HepG2 (cell line): ENCODE measurements around the gene ECD. TPM values are rescaled to one million over a fixed set of nuclear protein-coding genes. Genes with fewer than 3 reads are reported as not detected.

ENCODE experiments used
- ATAC-seq: fragments of 200-7000 bp; cut with Tn5 transposase; 3 replicates; pipeline ENCODE4 v1.9.1; 2020; ENCODE audit warnings: mild to moderate bottlenecking, moderate library complexity
- BruUV-seq: library from RNA; stranded (reverse); fragments of 400-500 nt; replicated peaks from 2 replicates; lab custom pipeline; 2021; lab: Mats Ljungman, UMichigan
- CTCF ChIA-PET: fragments of 300-600 bp; formaldehyde crosslinking; extraction: SDS; loops from one replicate; lab custom pipeline; 2021; ENCODE audit warnings: low total read pairs, inconsistent platforms, low intra/inter-chr PET ratio; lab: Yijun Ruan, JAX
- POLR2A ChIA-PET: fragments of 350-600 bp; sonication (Branson Sonifier 250); formaldehyde crosslinking; loops from one replicate; lab custom pipeline; 2020; ENCODE audit warnings: antibody characterized with exemption, inconsistent platforms; lab: Yijun Ruan, JAX
- DNase-seq: peaks from one replicate; pipeline ENCODE4 v3.0.0-alpha.2; 2015; ENCODE audit warnings: low spot score
- FAIRE-seq: peaks from 3 replicates; lab custom pipeline; 2011; peaks lifted over from hg19 to GRCh38; lab: Jason Lieb, UNC
- H2AFZ ChIP-seq: one replicate; pipeline ENCODE4 v1.6.1; 2011; ENCODE audit warnings: low read length, inconsistent platforms
- H3K27ac ChIP-seq: fragments of 300-600 bp; 3 replicates; pipeline ENCODE4 v1.8.0; 2011; ENCODE audit warnings: mixed run types, mild to moderate bottlenecking, mixed read lengths, low read length, inconsistent platforms; ENCODE audit not compliant: insufficient read depth; ENCODE audit errors: extremely low read length
- H3K27me3 ChIP-seq, 2 experiments: fragments of 200-600 bp in 1 of 2; 2 replicates in 1 of 2; 3 replicates in 1 of 2; pipeline versions ENCODE4 v1.6.0 to v1.8.0; 2011; ENCODE audit warnings: low read length in 2 of 2, mild to moderate bottlenecking in 2 of 2, moderate library complexity in 2 of 2, inconsistent platforms in 1 of 2; ENCODE audit not compliant: insufficient read depth in 2 of 2, control insufficient read depth in 1 of 2
- H3K36me3 ChIP-seq, 2 experiments: fragments of 200-600 bp in 1 of 2; replicated peaks in 1 of 2; 2 replicates in 1 of 2; 3 replicates in 1 of 2; pipeline versions ENCODE4 v1.5.1 to v1.8.0; 2011; ENCODE audit warnings: low read length in 2 of 2, inconsistent platforms in 1 of 2; ENCODE audit not compliant: insufficient read depth in 2 of 2, control insufficient read depth in 1 of 2
- H3K4me1 ChIP-seq: 2 replicates; pipeline ENCODE4 v1.5.1; 2012; ENCODE audit warnings: low read length, inconsistent platforms; ENCODE audit not compliant: insufficient read depth
- H3K4me2 ChIP-seq: 2 replicates; pipeline ENCODE4 v1.6.0; 2011; ENCODE audit warnings: low read depth, low read length, inconsistent platforms
- H3K4me3 ChIP-seq, 3 experiments: fragments of 200-600 bp in 1 of 3; sonication (generic), shearing (Covaris generic) in 1 of 3; replicated peaks in 1 of 3; 2 replicates each; pipeline ENCODE4 v1.5.1; 2011 to 2016; ENCODE audit warnings: low read length in 3 of 3, inconsistent platforms in 2 of 3, low read depth in 2 of 3, mild to moderate bottlenecking in 2 of 3, control low read depth in 1 of 3, mixed read lengths in 1 of 3; ENCODE audit not compliant: insufficient read depth in 1 of 3
- H3K79me2 ChIP-seq: one replicate; pipeline ENCODE4 v1.6.1; 2011; ENCODE audit warnings: low read length, inconsistent platforms; ENCODE audit not compliant: insufficient read depth
- H3K9ac ChIP-seq: 2 replicates; pipeline ENCODE4 v1.6.0; 2011; ENCODE audit warnings: mild to moderate bottlenecking, low read depth, low read length, inconsistent platforms; ENCODE audit not compliant: insufficient read depth
- H3K9me3 ChIP-seq: 2 replicates; pipeline ENCODE4 v1.5.1; 2012; ENCODE audit warnings: mild to moderate bottlenecking, low read length
- H4K20me1 ChIP-seq: 2 replicates; pipeline ENCODE4 v1.6.0; 2011; ENCODE audit warnings: inconsistent platforms, mild to moderate bottlenecking, low read length, moderate library complexity; ENCODE audit not compliant: insufficient read depth
- BORCS8-MEF2B ChIP-seq: sonication (generic); formaldehyde crosslinking; IDR thresholded peaks from 2 replicates; pipeline ENCODE4 v1.8.0; 2022; ENCODE audit warnings: mild to moderate bottlenecking, missing genetic modification reagents
- CBFB ChIP-seq: sonication (generic); formaldehyde crosslinking; IDR thresholded peaks from 2 replicates; pipeline ENCODE4 v1.4.0; 2020; ENCODE audit warnings: missing genetic modification reagents
- CREBL2 ChIP-seq: sonication (generic); formaldehyde crosslinking; IDR thresholded peaks from 2 replicates; pipeline ENCODE4 v1.8.1; 2023; ENCODE audit warnings: missing genetic modification reagents, mild to moderate bottlenecking, borderline replicate concordance
- HNRNPL ChIP-seq: fragments of 200-400 bp; formaldehyde crosslinking; IDR thresholded peaks from 2 replicates; pipeline ENCODE4 v1.6.1; 2017; ENCODE audit warnings: mild to moderate bottlenecking, low read depth, low read length
- NFE2L2 ChIP-seq: fragments of 150-350 bp; IDR thresholded peaks from 2 replicates; pipeline ENCODE4 v1.6.1; 2014; ENCODE audit warnings: low read length
- PCBP1 ChIP-seq: fragments of 200-400 bp; formaldehyde crosslinking; IDR thresholded peaks from 2 replicates; pipeline ENCODE4 v1.6.1; 2017; ENCODE audit warnings: mild to moderate bottlenecking, low read depth, low read length, borderline replicate concordance
- PHF21A ChIP-seq: sonication (generic); formaldehyde crosslinking; IDR thresholded peaks from 2 replicates; pipeline ENCODE4 v1.5.0; 2020; ENCODE audit warnings: mild to moderate bottlenecking, missing genetic modification reagents
- SIX1 ChIP-seq: sonication (generic); formaldehyde crosslinking; IDR thresholded peaks from 2 replicates; pipeline ENCODE4 v1.4.0; 2020; ENCODE audit warnings: missing genetic modification reagents, borderline replicate concordance
- TBX2 ChIP-seq: sonication (generic); formaldehyde crosslinking; IDR thresholded peaks from 2 replicates; pipeline ENCODE4 v1.5.0; 2020; ENCODE audit warnings: missing genetic modification reagents, mild to moderate bottlenecking, borderline replicate concordance
- ZNF138 ChIP-seq: sonication (generic); formaldehyde crosslinking; IDR thresholded peaks from 2 replicates; pipeline ENCODE4 v1.5.0; 2020; ENCODE audit warnings: mild to moderate bottlenecking, low read depth, missing genetic modification reagents
- ZNF280B ChIP-seq: sonication (generic); formaldehyde crosslinking; IDR thresholded peaks from 2 replicates; pipeline ENCODE4 v1.5.0; 2020; ENCODE audit warnings: missing genetic modification reagents, mild to moderate bottlenecking, borderline replicate concordance
- ZNF549 ChIP-seq: sonication (generic); formaldehyde crosslinking; IDR thresholded peaks from 2 replicates; pipeline ENCODE4 v1.5.0; 2020; ENCODE audit warnings: missing genetic modification reagents
- WGBS: methylation state at CpG from one replicate; pipeline ENCODE4 v1.1.6; 2017; ENCODE audit warnings: low lambda C conversion rate; 5-methylcytosine and 5-hydroxymethylcytosine counted together
- in situ Hi-C: cut with HindIII; loops from 2 replicates; pipeline ENCODE4 v1.10.0; 2017; ENCODE audit warnings: low pct_unique_long_range_greater_than_20kb; ENCODE audit not compliant: extremely low pct_ligation_motif_present
- intact Hi-C: fragments of 100-400 bp; cut with micrococcal nuclease; formaldehyde crosslinking; loops from one replicate; pipeline ENCODE4 v1.10.0; 2022; ENCODE audit not compliant: unreplicated experiment
- polyA plus RNA-seq, 8 experiments: library from polyadenylated mRNA; depleted of rRNA in 3 of 8; stranded (reverse) in 7 of 8; unstranded in 1 of 8; fragments of >200 nt; fragmentation: Illumina TruSeq in 4 of 8; extraction: Trizol in 4 of 8; gene quantifications; 2 replicates each; pipeline versions ENCODE4 v1.2.1 to v1.2.3, GENCODE V29; 2011 to 2016; ENCODE audit warnings: low read depth in 4 of 8, missing spikeins in 1 of 8, mixed read lengths in 1 of 8; ENCODE audit not compliant: insufficient read depth in 1 of 8
- total RNA-seq, 5 experiments: library from RNA; depleted of rRNA; stranded (reverse); fragments of >200 nt; fragmentation: Illumina TruSeq; extraction: Trizol; gene quantifications; 2 replicates each; pipeline ENCODE4 v1.2.3, GENCODE V29; 2016; ENCODE audit warnings: low read depth in 1 of 5
- TF ChIP-seq, protein P1 (sequence below): IDR thresholded peaks from 2 replicates; pipeline ENCODE4 v1.6.1; 2016; ENCODE audit warnings: missing genetic modification reagents, missing compliant biosample characterization

ECD gene
- total and polyA plus RNA-seq, 2 of the 13 experiments (the other 11 are each of a cell fraction or from before 2014, with no cell fraction given) = 21.5 to 27.6 TPM

DNA sequence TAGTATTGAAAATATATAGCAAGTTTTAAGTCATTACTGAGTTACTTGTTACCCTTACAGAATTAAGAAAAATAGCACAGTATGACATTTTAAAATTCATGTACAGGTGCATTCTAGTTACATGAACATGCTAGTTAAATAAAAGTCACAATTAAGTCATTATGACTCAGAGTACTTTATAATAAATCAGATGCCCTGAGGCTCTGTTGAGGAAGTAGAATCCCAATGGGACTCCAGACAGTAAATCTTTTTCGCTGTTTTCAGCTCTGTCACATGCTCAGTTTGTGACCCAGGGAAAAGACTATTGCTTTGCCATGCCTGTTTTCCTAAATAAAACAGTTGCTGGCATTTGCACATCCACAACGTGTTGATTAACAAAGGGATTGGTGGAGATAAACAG, 36.5 kb downstream of the ECD start:
- ATAC-seq (no peak), DNase-seq (no peak), FAIRE-seq (no peak)
- no peak overlapping the region for H3K4me2 ChIP-seq
- no peak overlapping the region for H3K9ac ChIP-seq
- no peak overlapping the region for H2AFZ ChIP-seq
- H3K4me3 ChIP-seq = no peak overlapping the region
- TF ChIP-seq ZNF138 (CRISPR knock-in tag) = no peak
- TF ChIP-seq HNRNPL = no peak
- no peak for TF ChIP-seq BORCS8-MEF2B (CRISPR knock-in tag)
- no peak for TF ChIP-seq CBFB (CRISPR knock-in tag)
- TF ChIP-seq TBX2 (CRISPR knock-in tag) = no peak
- no peak for TF ChIP-seq SIX1 (CRISPR knock-in tag)
- TF ChIP-seq ZNF549 (CRISPR knock-in tag) = no peak
- no peak for TF ChIP-seq PCBP1
- no peak for TF ChIP-seq CREBL2 (CRISPR knock-in tag)
- no peak for TF ChIP-seq NFE2L2
- TF ChIP-seq ZNF280B (CRISPR knock-in tag) = no peak
- TF ChIP-seq, protein P1, sequence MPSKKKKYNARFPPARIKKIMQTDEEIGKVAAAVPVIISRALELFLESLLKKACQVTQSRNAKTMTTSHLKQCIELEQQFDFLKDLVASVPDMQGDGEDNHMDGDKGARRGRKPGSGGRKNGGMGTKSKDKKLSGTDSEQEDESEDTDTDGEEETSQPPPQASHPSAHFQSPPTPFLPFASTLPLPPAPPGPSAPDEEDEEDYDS = no peak
- no peak for TF ChIP-seq PHF21A (CRISPR knock-in tag)
- CTCF ChIA-PET = no interaction called here
- no peaks in the 10 kb centered on the region for H3K27me3 ChIP-seq
- POLR2A ChIA-PET = interaction anchor here (1.2 to 3.6 kb wide), 2 partner anchors 20 to 35 kb away, joined by 4 to 26 read pairs; partner anchors contain the start of genes NUDT13 and P4HA1
- in situ Hi-C loops (no loop called here), intact Hi-C loops (no loop called here)
- BruUV-seq = no TSS peak
- no peaks in the 10 kb centered on the region for H3K79me2 ChIP-seq
- 77% methylated on average over 2 of the region's 2 CpGs for WGBS
- no peaks in the 10 kb centered on the region for H3K9me3 ChIP-seq
- H3K4me1 ChIP-seq = peaks cover 44% of the 10 kb centered on the region
- no peaks in the 10 kb centered on the region for H4K20me1 ChIP-seq
- peak overlapping the region; percentile 73 for H3K27ac ChIP-seq
- H3K36me3 ChIP-seq = peaks cover 6 to 57% of the 10 kb centered on the region in 2 experiments
